K562 (cell line): ENCODE measurements around the gene CBX8. TPM values are rescaled to one million over a fixed set of nuclear protein-coding genes. Genes with fewer than 3 reads are reported as not detected.

Source experiments
- COPS2 ChIP-seq: fragments of 450-650 bp; conservative IDR thresholded peaks from 2 replicates; pipeline ENCODE4 v1.6.1; 2016; ENCODE audit warnings: mild to moderate bottlenecking, moderate library complexity
- DIDO1 ChIP-seq: fragments of 450-650 bp; IDR thresholded peaks from 2 replicates; pipeline ENCODE4 v1.6.1; 2016; ENCODE audit warnings: low read depth, missing biosample characterization, missing genetic modification characterization
- DMBX1 ChIP-seq: fragments of 250-450 bp; sonication (Bioruptor Pico); IDR thresholded peaks from 2 replicates; pipeline ENCODE4 v1.8.0; 2022; ENCODE audit warnings: inconsistent platforms, mild to moderate bottlenecking, moderate library complexity, borderline replicate concordance
- HIVEP1 ChIP-seq: fragments of 250-450 bp; sonication (Bioruptor Pico); IDR thresholded peaks from 2 replicates; pipeline ENCODE4 v1.4.0; 2020; ENCODE audit warnings: mild to moderate bottlenecking
- HSF4 ChIP-seq: fragments of 250-450 bp; sonication (Bioruptor Pico); IDR thresholded peaks from 2 replicates; pipeline ENCODE4 v2.1.2; 2022; ENCODE audit warnings: mild to moderate bottlenecking, moderate library complexity, borderline replicate concordance
- KAT2B ChIP-seq: IDR thresholded peaks from one replicate; pipeline ENCODE4 v1.6.1; 2012; ENCODE audit warnings: low read depth, mild to moderate bottlenecking, control low read depth, inconsistent platforms, low read length, moderate library complexity
- LCOR ChIP-seq: sonication (generic); formaldehyde crosslinking; IDR thresholded peaks from 2 replicates; pipeline ENCODE4 v1.8.0; 2022; ENCODE audit warnings: mild to moderate bottlenecking, missing genetic modification reagents
- NR1H2 ChIP-seq: sonication (generic); formaldehyde crosslinking; IDR thresholded peaks from 2 replicates; pipeline ENCODE4 v1.4.0; 2020; ENCODE audit warnings: mild to moderate bottlenecking, missing genetic modification reagents
- POLR2AphosphoS5 ChIP-seq: IDR thresholded peaks from 2 replicates; pipeline ENCODE4 v1.6.1; 2011; ENCODE audit warnings: mild to moderate bottlenecking, low read depth, low read length, moderate library complexity; ENCODE audit not compliant: control insufficient read depth, insufficient read depth
- SRSF1 ChIP-seq: fragments of 200-400 bp; formaldehyde crosslinking; IDR thresholded peaks from 2 replicates; pipeline ENCODE4 v1.6.1; 2017; ENCODE audit warnings: mild to moderate bottlenecking, low read depth, low read length, moderate library complexity
- U2AF1 ChIP-seq: fragments of 200-400 bp; formaldehyde crosslinking; optimal IDR thresholded peaks from 2 replicates; pipeline ENCODE3; 2017; ENCODE audit warnings: mild to moderate bottlenecking, low read depth, low read length, moderate library complexity
- ZNF224 ChIP-seq: sonication (generic); formaldehyde crosslinking; IDR thresholded peaks from 2 replicates; pipeline ENCODE4 v1.8.0; 2022; ENCODE audit warnings: mild to moderate bottlenecking, missing genetic modification reagents
- ZNF232 ChIP-seq: sonication (generic); formaldehyde crosslinking; IDR thresholded peaks from 2 replicates; pipeline ENCODE4 v1.8.0; 2022; ENCODE audit warnings: mild to moderate bottlenecking, missing genetic modification reagents
- ZNF445 ChIP-seq: fragments of 250-450 bp; sonication (Bioruptor Pico); IDR thresholded peaks from 2 replicates; pipeline ENCODE4 v1.4.0; 2020; ENCODE audit warnings: low read depth, mild to moderate bottlenecking, moderate library complexity
- polyA plus RNA-seq, 8 experiments: library from polyadenylated mRNA; depleted of rRNA in 4 of 8; stranded (reverse) in 5 of 8; unstranded in 3 of 8; fragments of >200 nt; fragmentation: Nextera tagmentation in 2 of 8; fragmentation: Illumina TruSeq in 1 of 8; extraction: Ambion mirVana in 2 of 8; extraction: Trizol in 1 of 8; gene quantifications; 2 replicates each; pipeline versions ENCODE4 v1.2.1 to v1.2.3, GENCODE V29; 2011 to 2014; ENCODE audit warnings: inconsistent platforms in 1 of 8, missing spikeins in 1 of 8
- total RNA-seq, 7 experiments: library from RNA; depleted of rRNA in 6 of 7; stranded (reverse); fragments of >200 nt in 6 of 7; fragmentation: Illumina TruSeq in 2 of 7; extraction: Trizol in 2 of 7; gene quantifications; 2 replicates each; pipeline versions ENCODE4 v1.2.1 to v1.2.3, GENCODE V29; 2011 to 2021; ENCODE audit warnings: low replicate concordance in 1 of 7
- TF ChIP-seq, protein P1 (sequence below): fragments of 450-650 bp; formaldehyde crosslinking; IDR thresholded peaks from 2 replicates; pipeline ENCODE4 v1.4.0; 2020; ENCODE audit warnings: mild to moderate bottlenecking
- TF ChIP-seq, protein P2 (sequence below): fragments of 450-650 bp; formaldehyde crosslinking; IDR thresholded peaks from 2 replicates; pipeline ENCODE4 v1.4.0; 2022; ENCODE audit warnings: mild to moderate bottlenecking, moderate library complexity
- TF ChIP-seq, protein P3 (sequence below), 2 experiments: IDR thresholded peaks in 1 of 2; conservative IDR thresholded peaks in 1 of 2; 2 replicates each; pipeline ENCODE4 v1.6.1; 2016; ENCODE audit warnings: low read depth in 2 of 2, mild to moderate bottlenecking in 1 of 2, missing compliant biosample characterization in 1 of 2, missing genetic modification characterization in 1 of 2, moderate library complexity in 1 of 2
- TF ChIP-seq, protein P4 (sequence below): fragments of 450-650 bp; conservative IDR thresholded peaks from 2 replicates; pipeline ENCODE4 v1.6.1; 2016; ENCODE audit warnings: missing genetic modification characterization, low read depth, mild to moderate bottlenecking, missing compliant biosample characterization, moderate library complexity

CBX8 gene
- total and polyA plus RNA-seq, 9 of the 15 experiments (the other 6 are each of a cell fraction or from before 2014, with no cell fraction given), result 0.08 to 11.9 (median 2.6) TPM

DNA sequence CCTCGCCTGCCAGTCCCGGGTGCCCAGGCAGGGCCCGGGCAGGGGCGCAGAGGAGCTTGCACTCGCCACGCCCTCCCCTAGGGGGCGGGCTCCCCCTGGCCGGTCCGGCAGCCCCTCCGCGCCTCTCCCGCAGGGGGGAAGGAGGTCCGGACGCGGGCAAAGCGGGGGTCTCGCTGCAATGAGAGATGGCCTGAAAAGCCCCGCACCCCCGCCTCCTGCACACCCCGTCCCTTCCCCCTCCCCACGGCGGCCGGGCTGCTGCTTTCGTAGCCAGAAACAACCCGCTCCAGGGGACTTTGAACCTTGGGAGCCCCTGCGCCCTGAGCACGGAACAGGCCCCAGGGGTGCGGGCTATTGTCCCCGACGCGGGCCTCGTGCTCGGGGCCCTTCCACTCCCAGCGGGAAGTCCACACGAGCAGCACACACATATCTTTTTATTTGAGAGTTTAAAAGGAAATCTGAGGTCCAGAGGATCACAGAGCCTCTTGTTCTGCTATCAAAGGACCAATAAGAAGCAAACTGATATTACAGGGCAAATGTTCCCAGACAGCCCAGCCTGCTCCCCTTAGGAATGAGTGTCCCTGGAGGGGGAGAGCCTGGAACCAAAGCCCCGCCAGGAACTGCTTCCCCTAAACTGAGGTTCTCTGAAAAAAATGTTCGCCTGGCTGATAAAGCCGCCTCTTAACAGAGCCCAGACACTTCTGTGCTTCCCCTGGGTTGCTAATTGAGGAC, 48.2 kb upstream of the CBX8 start (continued):
- TF ChIP-seq, protein P1, sequence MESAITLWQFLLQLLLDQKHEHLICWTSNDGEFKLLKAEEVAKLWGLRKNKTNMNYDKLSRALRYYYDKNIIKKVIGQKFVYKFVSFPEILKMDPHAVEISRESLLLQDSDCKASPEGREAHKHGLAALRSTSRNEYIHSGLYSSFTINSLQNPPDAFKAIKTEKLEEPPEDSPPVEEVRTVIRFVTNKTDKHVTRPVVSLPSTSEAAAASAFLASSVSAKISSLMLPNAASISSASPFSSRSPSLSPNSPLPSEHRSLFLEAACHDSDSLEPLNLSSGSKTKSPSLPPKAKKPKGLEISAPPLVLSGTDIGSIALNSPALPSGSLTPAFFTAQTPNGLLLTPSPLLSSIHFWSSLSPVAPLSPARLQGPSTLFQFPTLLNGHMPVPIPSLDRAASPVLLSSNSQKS, result no peak
- TF ChIP-seq, protein P2, sequence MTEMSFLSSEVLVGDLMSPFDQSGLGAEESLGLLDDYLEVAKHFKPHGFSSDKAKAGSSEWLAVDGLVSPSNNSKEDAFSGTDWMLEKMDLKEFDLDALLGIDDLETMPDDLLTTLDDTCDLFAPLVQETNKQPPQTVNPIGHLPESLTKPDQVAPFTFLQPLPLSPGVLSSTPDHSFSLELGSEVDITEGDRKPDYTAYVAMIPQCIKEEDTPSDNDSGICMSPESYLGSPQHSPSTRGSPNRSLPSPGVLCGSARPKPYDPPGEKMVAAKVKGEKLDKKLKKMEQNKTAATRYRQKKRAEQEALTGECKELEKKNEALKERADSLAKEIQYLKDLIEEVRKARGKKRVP, result no peak
- TF ChIP-seq, protein P3, sequence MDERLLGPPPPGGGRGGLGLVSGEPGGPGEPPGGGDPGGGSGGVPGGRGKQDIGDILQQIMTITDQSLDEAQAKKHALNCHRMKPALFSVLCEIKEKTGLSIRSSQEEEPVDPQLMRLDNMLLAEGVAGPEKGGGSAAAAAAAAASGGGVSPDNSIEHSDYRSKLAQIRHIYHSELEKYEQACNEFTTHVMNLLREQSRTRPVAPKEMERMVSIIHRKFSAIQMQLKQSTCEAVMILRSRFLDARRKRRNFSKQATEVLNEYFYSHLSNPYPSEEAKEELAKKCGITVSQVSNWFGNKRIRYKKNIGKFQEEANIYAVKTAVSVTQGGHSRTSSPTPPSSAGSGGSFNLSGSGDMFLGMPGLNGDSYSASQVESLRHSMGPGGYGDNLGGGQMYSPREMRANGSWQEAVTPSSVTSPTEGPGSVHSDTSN (CRISPR knock-in tag; IDR thresholded peaks at IDR 0.05; ENCODE audit: low read depth), result no peak
- TF ChIP-seq, protein P3 (tag; conservative IDR thresholded peaks at IDR 0.05; ENCODE audit: low read depth), result no peak
- TF ChIP-seq ZNF445 (no peak), ZNF224 (CRISPR knock-in tag) (no peak), LCOR (CRISPR knock-in tag) (0 out of 2 replicates have a peak, but pooled peaks have one; percentile 43), NR1H2 (no peak), COPS2 (no peak), HIVEP1 (no peak), SRSF1 (no peak), DMBX1 (CRISPR knock-in tag) (no peak), HSF4 (no peak), ZNF232 (CRISPR knock-in tag) (no peak), KAT2B (no peak), POLR2AphosphoS5 (no peak; the same call in 1 of the 2 replicates), DIDO1 (tag) (no peak), U2AF1 (no peak)
- TF ChIP-seq, protein P4, sequence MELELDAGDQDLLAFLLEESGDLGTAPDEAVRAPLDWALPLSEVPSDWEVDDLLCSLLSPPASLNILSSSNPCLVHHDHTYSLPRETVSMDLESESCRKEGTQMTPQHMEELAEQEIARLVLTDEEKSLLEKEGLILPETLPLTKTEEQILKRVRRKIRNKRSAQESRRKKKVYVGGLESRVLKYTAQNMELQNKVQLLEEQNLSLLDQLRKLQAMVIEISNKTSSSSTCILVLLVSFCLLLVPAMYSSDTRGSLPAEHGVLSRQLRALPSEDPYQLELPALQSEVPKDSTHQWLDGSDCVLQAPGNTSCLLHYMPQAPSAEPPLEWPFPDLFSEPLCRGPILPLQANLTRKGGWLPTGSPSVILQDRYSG (tag), result no peak
